B cell (primary cell): ENCODE data around the gene GALNT7. TPM values are rescaled to one million over a fixed set of nuclear protein-coding genes. Genes with fewer than 3 reads are reported as not detected.

Experiments used
- ATAC-seq: fragments of 200-7000 bp; cut with Tn5 transposase; one replicate; pipeline ENCODE4 v1.10.0; 2021; ENCODE audit warnings: low read depth, mild to moderate bottlenecking, moderate number of reproducible peaks, moderate library complexity
- CTCF ChIA-PET: fragments of 350-600 bp; sonication (Branson Sonifier 250); formaldehyde crosslinking; loops from one replicate; lab custom pipeline; 2021; ENCODE audit warnings: antibody characterized with exemption, inconsistent platforms; lab: Charles Lee
- POLR2A ChIA-PET: fragments of 350-600 bp; sonication (Branson Sonifier 250); formaldehyde crosslinking; loops from one replicate; lab custom pipeline; 2021; ENCODE audit warnings: antibody characterized with exemption; lab: Charles Lee
- DNase-seq: peaks from one replicate; pipeline ENCODE4 v3.0.0; 2013
- H2AFZ ChIP-seq: 2 replicates; pipeline ENCODE4 v1.6.1; 2012; ENCODE audit warnings: mild to moderate bottlenecking, low read depth, low read length; ENCODE audit not compliant: insufficient read depth, poor library complexity, severe bottlenecking
- H3K27ac ChIP-seq, 2 donors: 1 replicate in 1 of 2; 2 replicates in 1 of 2; pipeline ENCODE4 v1.5.1; 2012 to 2013; ENCODE audit warnings: low read length in 2 of 2, mild to moderate bottlenecking in 2 of 2, moderate library complexity in 1 of 2
- H3K27me3 ChIP-seq, 4 experiments: fragments of 200-600 bp in 1 of 4; sonication (generic) in 1 of 4; replicated peaks in 1 of 4; 1 replicate in 2 of 4; 2 replicates in 2 of 4; pipeline versions ENCODE4 v1.6.1 to v1.7.0; 2013 to 2016; ENCODE audit warnings: low read length in 3 of 4, mild to moderate bottlenecking in 2 of 4, mixed read lengths in 1 of 4, moderate library complexity in 1 of 4; ENCODE audit not compliant: insufficient read depth in 4 of 4, control insufficient read depth in 3 of 4; ENCODE audit errors: control extremely low read depth in 1 of 4
- H3K36me3 ChIP-seq, 2 experiments: replicated peaks in 1 of 2; 1 replicate in 1 of 2; 2 replicates in 1 of 2; pipeline versions ENCODE4 v1.6.1 to v1.7.1; 2013; ENCODE audit warnings: low read length in 1 of 2; ENCODE audit not compliant: insufficient read depth in 2 of 2, control insufficient read depth in 1 of 2; ENCODE audit errors: control extremely low read depth in 1 of 2, extremely low read depth in 1 of 2
- H3K4me1 ChIP-seq, 2 donors: fragments of 200-600 bp in 1 of 2; sonication (generic) in 1 of 2; 1 replicate in 1 of 2; 2 replicates in 1 of 2; pipeline versions ENCODE4 v1.5.1 to v1.6.1; 2013 to 2017; ENCODE audit warnings: low read length in 2 of 2; ENCODE audit not compliant: control insufficient read depth in 2 of 2, insufficient read depth in 2 of 2
- H3K4me2 ChIP-seq: replicated peaks from 2 replicates; pipeline ENCODE3; 2012; ENCODE audit warnings: mild to moderate bottlenecking, low read depth, low read length; ENCODE audit not compliant: poor library complexity, severe bottlenecking
- H3K4me3 ChIP-seq, 5 experiments: fragments of 200-600 bp in 1 of 5; sonication (generic) in 1 of 5; 1 replicate in 3 of 5; 2 replicates in 2 of 5; pipeline versions ENCODE4 v1.5.1 to v1.7.0; 2011 to 2016; ENCODE audit warnings: low read length in 4 of 5, mild to moderate bottlenecking in 4 of 5, low read depth in 2 of 5, control low read depth in 1 of 5, moderate library complexity in 1 of 5; ENCODE audit not compliant: insufficient read depth in 1 of 5; ENCODE audit errors: control extremely low read depth in 1 of 5, extremely low read depth in 1 of 5
- H3K79me2 ChIP-seq: fragments of 200-600 bp; sonication (generic); one replicate; pipeline ENCODE4 v1.6.0; 2016; ENCODE audit warnings: low read length; ENCODE audit not compliant: control insufficient read depth, insufficient read depth
- H3K9ac ChIP-seq: fragments of 200-600 bp; sonication (generic); 2 replicates; pipeline ENCODE4 v1.6.1; 2017; ENCODE audit warnings: mild to moderate bottlenecking, low read length, moderate library complexity
- H3K9me3 ChIP-seq, 3 donors: one replicate each; pipeline versions ENCODE4 v1.6.1 to v1.7.1; 2013; ENCODE audit warnings: low read length in 2 of 3; ENCODE audit not compliant: control insufficient read depth in 2 of 3, insufficient read depth in 1 of 3; ENCODE audit errors: control extremely low read depth in 1 of 3
- H4K20me1 ChIP-seq: 2 replicates; pipeline ENCODE4 v1.6.0; 2012; ENCODE audit warnings: mild to moderate bottlenecking, low read length; ENCODE audit not compliant: insufficient read depth, control insufficient read depth, poor library complexity, severe bottlenecking
- H3K27ac Mint-ChIP-seq: one replicate; pipeline ENCODE4 v1.8.0; 2021; ENCODE audit warnings: mixed read lengths
- H3K27me3 Mint-ChIP-seq: one replicate; pipeline ENCODE4 v1.8.0; 2021; ENCODE audit warnings: mixed read lengths
- H3K4me1 Mint-ChIP-seq: one replicate; pipeline ENCODE4 v1.8.0; 2021; ENCODE audit warnings: mixed read lengths
- H3K4me3 Mint-ChIP-seq: one replicate; pipeline ENCODE4 v1.8.0; 2021; ENCODE audit warnings: mixed read lengths
- H3K9me3 Mint-ChIP-seq: one replicate; pipeline ENCODE4 v1.8.0; 2022; ENCODE audit warnings: mixed read lengths; ENCODE audit not compliant: insufficient read depth
- CTCF ChIP-seq: fragments of 200-600 bp; IDR thresholded peaks from one replicate; pipeline ENCODE4 v1.8.0; 2022; ENCODE audit warnings: antibody characterized with exemption, mild to moderate bottlenecking
- EZH2 ChIP-seq: IDR thresholded peaks from 2 replicates; pipeline ENCODE4 v1.6.1; 2012; ENCODE audit warnings: borderline replicate concordance, low read depth, mild to moderate bottlenecking, moderate library complexity, low read length; ENCODE audit not compliant: insufficient read depth, poor library complexity, severe bottlenecking
- WGBS: methylation state at CpG from one replicate; pipeline ENCODE4 v1.1.5; 2013; ENCODE audit warnings: missing lambda C conversion rate; ENCODE audit not compliant: insufficient coverage; 5-methylcytosine and 5-hydroxymethylcytosine counted together
- intact Hi-C: fragments of 100-400 bp; cut with micrococcal nuclease; formaldehyde crosslinking; loops from one replicate; pipeline ENCODE4 v1.10.0; 2022
- polyA plus RNA-seq: library from polyadenylated mRNA; depleted of rRNA; stranded (reverse); fragments of >200 nt; gene quantifications from 2 replicates; pipeline ENCODE4 v1.2.3, GENCODE V29; 2012
- total RNA-seq, 2 donors: library from RNA; stranded (reverse); fragments of 120-200 nt in 1 of 2; gene quantifications; 1 replicate in 1 of 2; 2 replicates in 1 of 2; pipeline versions ENCODE4 v1.2.3 to v1.2.4, GENCODE V29; 2013 to 2022

Gene GALNT7
- total and polyA plus RNA-seq, 2 donors (not counting 1 experiment from before 2014, with no cell fraction given) = 5.8 to 23.7 TPM

GRCh38 chr4:173169428-173170181 is 994 bp downstream of the GALNT7 start:
- H3K4me1 ChIP-seq = peaks cover 36 to 44% of the 10 kb centered on the region in 2 donors
- no peaks in the 10 kb centered on the region for H3K9me3 ChIP-seq
- H3K27me3 ChIP-seq = no peaks in the 10 kb centered on the region
- Mint-ChIP-seq H3K27me3 (no peaks in the 10 kb centered on the region), H3K27ac (peak overlapping the region; percentile 89), H3K4me3 (peak overlapping the region; percentile 89), H3K4me1 (peaks cover 50% of the 10 kb centered on the region), H3K9me3 (no peaks in the 10 kb centered on the region)
- H3K4me2 ChIP-seq = peak overlapping the region; percentile 98
- peak; percentile 88 for DNase-seq
- peaks cover 23% of the 10 kb centered on the region for H4K20me1 ChIP-seq
- H2AFZ ChIP-seq = peak overlapping the region; percentile 95
- TF ChIP-seq EZH2 (no peak), CTCF (no peak)
- under 1% methylated on average over 91 of the region's 92 CpGs for WGBS
- peak overlapping the region; percentile 56 to 85 for H3K27ac ChIP-seq
- H3K36me3 ChIP-seq = no peaks in the 10 kb centered on the region
- peak overlapping the region; percentile 46 to 93 (median 78) for H3K4me3 ChIP-seq
- peaks cover 52% of the 10 kb centered on the region for H3K79me2 ChIP-seq
- intact Hi-C loops = loop anchor here (1.0 to 5.0 kb wide), 4 partner anchors 88 to 1113 kb away; partner anchors contain the start of genes CEP44, FBXO8 and HMGB2
- peak; percentile 66 for ATAC-seq
- CTCF ChIA-PET = interaction anchor here (1.2 to 1.8 kb wide), 2 partner anchors 156 to 200 kb away, joined by 4 read pairs; no protein-coding TSS in a partner anchor
- peak overlapping the region; percentile 76 for H3K9ac ChIP-seq
- POLR2A ChIA-PET = interaction anchor here (1.4 kb wide), 1 partner anchor 165 kb away, joined by 3 read pairs; the partner anchor contains the start of gene HMGB2
